Skeletal muscle satellite cell (primary cell): ENCODE measurements around the gene EMILIN1.

Experiments used
- H3K27me3 ChIP-seq: 2 replicates; pipeline ENCODE4 v1.7.0; 2013; ENCODE audit warnings: low read length; ENCODE audit not compliant: control insufficient read depth, insufficient read depth
- H3K36me3 ChIP-seq: 2 replicates; pipeline ENCODE4 v1.7.0; 2013; ENCODE audit warnings: mild to moderate bottlenecking, control low read depth, low read length; ENCODE audit not compliant: insufficient read depth
- H3K4me1 ChIP-seq: 2 replicates; pipeline ENCODE4 v1.7.0; 2013; ENCODE audit warnings: low read length; ENCODE audit not compliant: control insufficient read depth, insufficient read depth
- H3K4me2 ChIP-seq: 2 replicates; pipeline ENCODE4 v1.7.0; 2013; ENCODE audit warnings: mild to moderate bottlenecking, low read length
- H3K4me3 ChIP-seq: 2 replicates; pipeline ENCODE4 v1.7.0; 2013; ENCODE audit warnings: low read length
- H3K9ac ChIP-seq: 2 replicates; pipeline ENCODE4 v1.7.0; 2013; ENCODE audit warnings: mild to moderate bottlenecking, low read depth, low read length, moderate library complexity
- H3K9me3 ChIP-seq: replicated peaks from 2 replicates; pipeline ENCODE4 v1.7.0; 2013; ENCODE audit warnings: mild to moderate bottlenecking, control low read depth, low read length

The EMILIN1 gene

DNA sequence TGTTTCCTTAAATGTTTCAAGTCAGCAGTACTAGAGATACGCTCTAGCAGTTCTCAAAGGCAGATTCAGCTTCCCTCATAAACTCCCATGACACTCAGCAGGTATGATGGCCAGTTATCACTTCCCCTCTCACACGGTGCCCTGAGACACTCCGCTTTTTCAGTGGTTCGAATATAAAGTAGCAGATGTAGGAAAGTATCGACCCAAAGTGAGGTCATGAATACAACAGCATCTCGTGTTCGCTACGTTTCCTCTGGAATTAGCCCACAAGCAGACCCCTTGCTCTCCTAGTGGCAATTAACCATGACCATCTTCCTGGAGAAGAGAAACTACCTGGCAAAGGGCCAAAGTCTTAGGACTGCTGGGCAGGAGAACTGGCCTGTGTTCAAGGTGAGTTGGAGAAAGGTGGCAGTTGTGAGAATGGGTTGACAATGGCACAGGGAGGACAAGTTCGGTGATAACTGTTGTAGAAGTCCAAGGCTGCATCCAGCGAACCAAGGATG lies 36.2 kb upstream of the EMILIN1 start:
- Histone ChIP-seq H3K4me3 (no peak overlapping the region), H3K36me3 (peaks cover 57% of the 10 kb centered on the region), H3K4me2 (no peak overlapping the region), H3K9me3 (no peaks in the 10 kb centered on the region), H3K27me3 (no peaks in the 10 kb centered on the region), H3K9ac (no peak overlapping the region), H3K4me1 (peaks cover 10% of the 10 kb centered on the region)

DNA sequence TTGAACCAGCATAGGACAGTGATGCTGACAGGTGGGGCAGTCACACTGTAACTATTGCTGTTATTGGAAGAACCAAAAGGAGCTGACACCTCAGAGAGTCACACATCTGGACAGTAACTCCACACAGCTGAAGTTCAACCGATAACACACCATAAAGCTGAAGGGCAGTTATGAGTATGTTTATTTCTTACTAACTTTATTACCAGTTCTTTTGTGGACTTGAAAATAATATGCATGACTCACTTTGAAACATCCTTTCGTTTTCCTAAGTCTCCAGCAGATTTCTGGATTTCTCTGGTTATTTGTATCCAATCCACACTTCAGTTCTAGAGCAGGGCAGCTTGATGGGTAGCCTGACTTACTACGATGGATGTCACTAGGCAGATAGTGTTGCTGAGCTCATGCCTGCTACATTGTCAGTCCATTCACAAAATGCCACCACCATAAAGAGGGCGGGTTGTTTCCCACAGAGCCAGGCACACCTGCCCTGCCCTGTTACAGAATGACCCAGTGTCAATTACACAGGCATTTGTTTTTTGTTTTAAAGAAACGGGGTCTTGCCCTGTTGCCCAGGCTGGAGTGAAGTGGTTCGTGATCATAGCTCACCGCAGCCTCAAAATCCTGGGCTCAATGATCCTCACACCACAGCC lies 35.3 kb upstream of the EMILIN1 start:
- no peak overlapping the region for H3K9ac ChIP-seq
- H3K36me3 ChIP-seq: peaks cover 48% of the 10 kb centered on the region
- no peaks in the 10 kb centered on the region for H3K27me3 ChIP-seq
- H3K4me3 ChIP-seq: no peak overlapping the region
- no peaks in the 10 kb centered on the region for H3K9me3 ChIP-seq
- H3K4me2 ChIP-seq: no peak overlapping the region
- peaks cover 10% of the 10 kb centered on the region for H3K4me1 ChIP-seq

DNA sequence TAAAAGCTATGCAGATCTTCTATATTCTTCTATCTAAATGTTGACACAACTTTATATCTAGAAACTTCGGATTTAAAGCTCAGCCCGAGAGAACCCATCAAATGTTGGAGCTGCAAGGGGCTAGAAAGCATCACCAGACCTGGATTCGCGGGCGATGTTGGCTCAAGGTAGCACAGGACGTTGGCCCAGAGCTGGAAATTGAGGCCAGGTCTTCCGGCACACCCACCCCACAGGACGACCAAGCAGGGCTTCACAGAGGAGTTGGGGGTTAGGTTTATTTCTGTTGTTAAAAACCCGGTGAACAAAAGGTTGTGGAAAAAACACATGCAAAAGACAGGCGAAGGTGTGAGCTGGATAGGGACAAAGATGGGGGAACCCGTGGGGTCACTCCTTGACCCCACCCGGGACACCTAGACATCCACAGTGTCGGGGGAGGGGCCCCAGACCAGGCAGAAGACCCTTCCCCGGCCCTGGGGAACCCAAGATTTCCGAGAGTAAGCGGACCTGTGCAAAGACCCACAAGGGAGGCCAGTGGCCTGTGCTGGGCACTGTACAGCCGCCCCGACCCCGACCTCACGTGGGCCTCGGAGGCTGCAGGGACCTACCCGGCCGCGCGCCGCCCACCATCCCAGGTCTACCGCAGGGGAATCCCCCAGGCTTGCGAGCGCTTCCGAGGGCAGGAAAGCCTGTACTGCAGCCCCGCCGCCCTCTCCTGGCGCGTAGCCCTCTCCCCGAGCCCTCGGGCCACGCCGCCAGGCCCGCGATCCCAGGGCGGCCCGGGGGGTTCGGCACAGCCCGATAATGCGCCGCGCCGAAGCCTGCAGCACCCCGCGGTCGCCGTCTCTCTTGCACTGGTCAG lies 28.8 kb upstream of the EMILIN1 start:
- peaks cover 9% of the 10 kb centered on the region for H3K4me1 ChIP-seq
- peak overlapping the region; percentile 93 for H3K4me3 ChIP-seq
- H3K9me3 ChIP-seq: no peaks in the 10 kb centered on the region
- H3K4me2 ChIP-seq: peak overlapping the region; percentile 99
- H3K36me3 ChIP-seq: peaks cover 6% of the 10 kb centered on the region
- peak overlapping the region; percentile 79 for H3K9ac ChIP-seq
- H3K27me3 ChIP-seq: no peaks in the 10 kb centered on the region

DNA sequence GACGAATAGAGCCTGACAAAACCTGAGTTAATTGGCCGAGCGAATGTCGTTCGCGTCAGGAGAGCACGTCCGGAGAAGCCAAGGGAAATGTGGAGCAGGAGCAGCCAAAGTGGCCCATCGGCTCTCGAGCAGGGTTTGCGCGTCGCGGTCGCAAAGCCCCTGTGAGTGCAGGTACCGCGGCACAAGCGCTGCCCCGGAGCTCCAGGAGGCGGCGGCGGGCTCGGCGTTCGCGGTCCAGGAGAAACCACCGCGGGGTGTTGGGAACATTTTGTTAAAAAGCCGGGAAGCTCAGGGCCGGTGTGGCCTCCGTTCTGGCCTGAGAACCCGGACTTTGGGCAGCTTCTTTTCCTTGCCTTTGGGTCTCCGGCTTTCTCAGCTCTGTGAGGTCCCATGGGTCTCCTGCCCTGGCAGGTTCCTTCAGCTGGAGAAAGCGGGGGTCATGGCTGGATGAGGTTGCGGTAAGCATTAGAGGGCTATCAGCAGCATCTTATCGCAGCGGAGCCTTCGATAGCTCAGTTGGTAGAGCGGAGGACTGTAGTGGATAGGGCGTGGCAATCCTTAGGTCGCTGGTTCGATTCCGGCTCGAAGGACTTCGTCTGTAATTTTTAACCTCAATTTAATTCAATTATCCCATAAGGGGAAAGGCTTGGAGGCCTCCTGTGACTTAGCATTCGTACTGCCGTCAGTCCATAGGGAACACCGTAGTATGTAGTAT lies 28.0 kb upstream of the EMILIN1 start:
- no peaks in the 10 kb centered on the region for H3K27me3 ChIP-seq
- H3K36me3 ChIP-seq: peaks cover 6% of the 10 kb centered on the region
- H3K4me3 ChIP-seq: peak overlapping the region; percentile 93
- H3K9ac ChIP-seq: peak overlapping the region; percentile 79
- no peaks in the 10 kb centered on the region for H3K9me3 ChIP-seq
- H3K4me2 ChIP-seq: peak overlapping the region; percentile 99
- H3K4me1 ChIP-seq: peaks cover 9% of the 10 kb centered on the region

DNA sequence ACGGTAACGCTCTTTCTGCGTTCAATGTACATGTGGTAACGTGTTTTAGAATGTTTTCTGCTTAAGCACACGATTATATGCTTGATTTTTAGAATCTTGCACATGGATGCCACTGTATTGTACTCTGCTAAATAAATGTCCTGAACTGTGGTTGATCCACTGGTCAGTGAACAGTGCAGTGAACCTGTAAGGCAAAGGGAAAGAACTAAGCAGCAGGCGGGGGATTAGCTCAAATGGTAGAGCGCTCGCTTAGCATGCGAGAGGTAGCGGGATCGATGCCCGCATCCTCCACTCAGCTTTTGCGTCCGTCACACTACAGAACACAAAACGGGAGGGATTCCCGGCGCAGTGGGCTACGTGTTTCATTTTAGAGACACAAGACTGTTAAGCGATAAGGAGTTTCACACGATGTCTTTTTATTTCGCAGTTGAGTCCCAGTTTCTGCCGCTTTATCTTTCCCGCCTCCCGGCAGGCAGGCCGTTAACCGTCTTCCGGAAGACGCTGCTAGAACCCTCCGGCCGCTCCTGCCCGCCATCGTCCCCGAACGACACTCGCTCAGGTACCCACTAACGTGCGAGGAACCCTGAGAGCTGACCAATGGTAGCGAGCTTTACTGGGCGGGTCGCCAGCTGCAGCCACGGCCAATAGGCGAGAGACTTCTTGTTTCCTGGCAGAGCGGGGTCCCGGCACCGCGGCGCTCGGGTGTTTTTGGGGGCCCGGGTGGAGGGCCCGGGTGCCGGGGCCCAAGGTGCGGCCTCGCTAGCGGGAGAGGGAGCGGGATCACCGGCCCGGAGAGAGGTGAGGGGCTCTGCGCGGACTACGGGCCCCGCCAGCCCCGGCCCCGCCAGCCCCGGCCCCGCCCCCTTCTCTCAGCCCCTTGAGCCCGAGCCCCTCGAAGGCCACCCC lies 27.2 kb upstream of the EMILIN1 start, which contains the start of gene AGBL5:
Gene AGBL5, plus strand, starts transcription at position 673 of the 906 bp plus-strand sequence. CDS start 1,291 bp downstream, outside the sequence.
- Histone ChIP-seq H3K4me1 (peaks cover 9% of the 10 kb centered on the region), H3K4me2 (peak within 1 kb of the TSS; percentile 99), H3K9me3 (no peaks in the 10 kb centered on the region), H3K4me3 (peak within 1 kb of the TSS; percentile 93), H3K9ac (peak within 1 kb of the TSS; percentile 81), H3K36me3 (peaks cover 11% of the 10 kb centered on the region), H3K27me3 (no peaks in the 10 kb centered on the region)

DNA sequence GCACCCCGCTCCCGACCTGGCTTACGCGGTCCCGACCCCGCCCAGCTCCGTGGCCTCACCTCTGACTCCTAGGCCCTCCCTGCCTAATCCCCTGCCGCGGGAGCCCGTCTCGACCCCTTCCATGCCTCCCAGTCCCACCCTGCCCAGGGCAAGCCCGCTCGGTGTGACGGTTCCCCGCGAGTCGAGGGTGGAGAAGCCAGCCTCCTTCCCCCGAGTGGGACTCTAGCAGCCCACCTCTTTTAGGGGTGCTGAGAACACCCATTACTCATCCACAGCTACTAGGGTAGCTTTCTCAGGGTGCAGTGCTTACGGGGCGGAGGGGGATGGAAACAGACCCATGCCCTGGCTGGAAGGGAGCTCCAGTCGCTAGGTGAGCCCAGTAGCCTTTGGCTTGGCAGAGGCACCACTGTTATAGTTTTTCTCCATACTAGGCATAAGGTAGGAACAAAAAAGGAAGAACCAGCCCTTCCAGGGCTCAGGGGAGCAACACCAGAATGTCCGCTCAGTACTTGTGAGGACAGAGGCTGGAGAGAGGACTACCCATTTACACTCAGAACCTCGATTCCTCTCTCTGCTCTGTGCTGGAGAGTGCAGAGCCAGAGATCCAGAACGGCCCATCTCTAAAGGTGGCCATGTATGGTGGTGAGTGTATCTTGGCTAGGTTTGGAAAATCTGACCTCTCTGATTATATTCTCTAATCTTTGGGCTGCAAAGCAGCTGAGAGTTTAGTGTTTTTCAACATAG lies 26.3 kb upstream of the EMILIN1 start:
- Histone ChIP-seq H3K27me3 (no peaks in the 10 kb centered on the region), H3K9ac (peak overlapping the region; percentile 81), H3K4me3 (peak overlapping the region; percentile 89), H3K9me3 (no peaks in the 10 kb centered on the region), H3K4me1 (peaks cover 9% of the 10 kb centered on the region), H3K4me2 (peak overlapping the region; percentile 99), H3K36me3 (peaks cover 11% of the 10 kb centered on the region)

DNA sequence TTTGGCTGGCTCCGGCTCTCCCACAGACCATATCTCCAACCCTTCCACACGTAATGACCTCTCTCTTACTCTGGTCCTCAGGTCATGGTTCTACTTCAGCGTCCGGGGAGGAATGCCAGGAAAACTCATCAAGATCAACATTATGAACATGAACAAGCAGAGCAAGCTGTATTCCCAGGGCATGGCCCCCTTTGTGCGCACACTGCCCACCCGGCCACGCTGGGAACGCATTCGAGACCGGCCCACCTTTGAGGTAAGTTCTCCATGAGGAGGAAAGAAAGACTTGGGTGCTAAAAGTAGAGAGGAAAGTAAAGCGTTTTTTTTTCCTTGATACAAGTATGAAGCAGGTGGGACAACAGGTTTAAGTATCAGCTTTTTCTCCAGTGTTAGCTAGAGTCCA lies 25.1 kb upstream of the EMILIN1 start:
- Histone ChIP-seq H3K9me3 (no peaks in the 10 kb centered on the region), H3K4me1 (peaks cover 9% of the 10 kb centered on the region), H3K36me3 (peaks cover 11% of the 10 kb centered on the region)

DNA sequence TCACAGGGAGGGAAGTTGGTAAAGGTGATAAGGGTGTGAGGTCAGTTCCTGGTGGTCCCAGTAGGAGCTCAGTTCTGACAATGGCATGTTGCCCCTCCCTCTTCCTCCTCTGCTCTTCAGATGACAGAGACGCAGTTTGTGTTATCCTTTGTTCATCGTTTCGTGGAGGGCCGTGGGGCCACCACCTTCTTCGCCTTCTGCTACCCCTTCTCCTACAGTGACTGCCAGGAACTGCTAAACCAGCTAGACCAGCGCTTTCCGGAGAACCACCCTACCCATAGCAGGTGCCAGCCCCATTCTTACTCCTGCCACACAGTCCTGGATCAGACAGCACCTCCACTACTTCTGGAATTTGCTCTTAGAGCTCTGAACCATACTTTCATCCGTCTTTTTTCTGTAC lies 24.6 kb upstream of the EMILIN1 start:
- no peaks in the 10 kb centered on the region for H3K9me3 ChIP-seq
- peaks cover 11% of the 10 kb centered on the region for H3K36me3 ChIP-seq
- H3K4me3 ChIP-seq: no peak overlapping the region
- no peak overlapping the region for H3K9ac ChIP-seq
- H3K4me1 ChIP-seq: peaks cover 9% of the 10 kb centered on the region
- no peaks in the 10 kb centered on the region for H3K27me3 ChIP-seq
- no peak overlapping the region for H3K4me2 ChIP-seq

More for the DNA sequence above, 25.1 kb upstream of the EMILIN1 start:
- H3K4me2 ChIP-seq: no peak overlapping the region
- H3K4me3 ChIP-seq: no peak overlapping the region
- no peaks in the 10 kb centered on the region for H3K27me3 ChIP-seq
- no peak overlapping the region for H3K9ac ChIP-seq

DNA sequence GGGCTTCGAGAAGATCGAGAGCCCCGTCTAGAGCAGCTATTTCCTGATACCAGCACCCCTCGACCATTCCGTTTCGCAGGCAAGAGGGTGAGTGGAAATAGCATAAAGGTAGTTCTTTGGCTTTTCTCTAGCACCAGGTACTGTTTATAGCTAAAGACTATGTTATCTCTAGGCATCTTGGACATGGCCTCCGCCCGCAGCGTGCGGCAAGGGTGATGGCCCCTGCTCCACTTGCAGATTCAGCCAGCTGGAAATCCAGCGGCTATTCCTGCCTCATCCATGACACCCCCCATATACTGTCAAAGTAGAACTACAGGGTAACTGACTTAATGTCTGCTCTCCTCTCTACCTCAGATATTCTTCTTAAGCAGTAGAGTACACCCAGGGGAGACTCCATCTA lies 23.7 kb upstream of the EMILIN1 start:
- no peaks in the 10 kb centered on the region for H3K27me3 ChIP-seq
- peaks cover 4% of the 10 kb centered on the region for H3K4me1 ChIP-seq
- H3K36me3 ChIP-seq: peaks cover 15% of the 10 kb centered on the region
- no peak overlapping the region for H3K4me2 ChIP-seq
- no peak overlapping the region for H3K4me3 ChIP-seq
- H3K9me3 ChIP-seq: no peaks in the 10 kb centered on the region
- no peak overlapping the region for H3K9ac ChIP-seq

DNA sequence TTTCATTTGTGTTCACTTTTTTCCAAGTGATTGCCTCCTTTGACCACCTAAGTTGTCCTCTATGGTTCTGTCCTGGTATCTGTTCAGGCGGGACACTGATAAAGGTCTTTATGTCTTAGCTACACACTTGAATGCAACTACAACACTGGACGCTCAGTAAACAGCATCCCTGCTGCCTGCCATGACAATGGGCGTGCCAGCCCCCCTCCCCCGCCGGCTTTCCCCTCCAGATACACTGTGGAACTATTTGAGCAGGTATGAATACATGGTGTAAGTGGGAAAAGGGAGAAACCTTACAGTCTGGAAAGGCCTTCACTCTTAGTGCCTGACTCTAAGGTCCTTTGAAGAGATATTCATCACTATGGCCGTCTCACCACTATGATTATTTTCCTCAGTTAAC lies 21.2 kb upstream of the EMILIN1 start:
- Histone ChIP-seq H3K27me3 (no peaks in the 10 kb centered on the region), H3K4me1 (no peaks in the 10 kb centered on the region), H3K4me3 (no peak overlapping the region), H3K4me2 (no peak overlapping the region), H3K9me3 (no peaks in the 10 kb centered on the region), H3K9ac (no peak overlapping the region), H3K36me3 (peaks cover 20% of the 10 kb centered on the region)
